Vein endothelial cell (primary cell): ENCODE data around the gene SPINK9. TPM values are rescaled to one million over a fixed set of nuclear protein-coding genes. Genes with fewer than 3 reads are reported as not detected.

Experiments
- small RNA-seq: library from RNA; depleted of rRNA; stranded (forward); fragments of <200 nt; gene quantifications from one replicate; pipeline ENCODE3, GENCODE V24; 2012
- total RNA-seq: library from RNA; depleted of rRNA; stranded (reverse); fragments of >200 nt; gene quantifications from 2 replicates; pipeline ENCODE4 v1.2.3, GENCODE V29; 2012

Gene SPINK9, protein sequence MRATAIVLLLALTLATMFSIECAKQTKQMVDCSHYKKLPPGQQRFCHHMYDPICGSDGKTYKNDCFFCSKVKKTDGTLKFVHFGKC
- total RNA-seq = not detected in 2 replicates

GRCh38 chr5:148335259-148335658 is at the start of gene SPINK9:
TSS of gene SPINK9 (plus strand) at chr5:148335559. CDS start at chr5:148335614, 55 bp downstream.

GRCh38 chr5:148312153-148312552 is 23.2 kb upstream of the SPINK9 start, which contains the start of gene SPINK7:
TSS of gene SPINK7 (plus strand) at chr5:148312423. CDS start at chr5:148312484, 61 bp downstream.

GRCh38 chr5:148383564-148384379 is 48.4 kb downstream of the SPINK9 start, which contains the start of gene FBXO38:
TSS of gene FBXO38 (plus strand) at chr5:148383958. CDS start at chr5:148394777, 10,819 bp downstream.

Small RNA genes within 50 kb of the gene (small RNA-seq; reads per million reads assigned to genes)
- gene RF00017 = not detected

Other genes starting within 250 kb of the SPINK9 start
- not detected in 2 replicates for gene SPINK14, start 167.0 kb upstream of the SPINK9 start, total RNA-seq
- not detected in 2 replicates for gene SPINK6, start 132.5 kb upstream of the SPINK9 start, total RNA-seq
- not detected in 2 replicates for gene MARCOL, start 97.0 kb upstream of the SPINK9 start, total RNA-seq
- not detected in 2 replicates for gene SPINK13, start 66.8 kb upstream of the SPINK9 start, total RNA-seq
- gene SPINK7, start 23.1 kb upstream of the SPINK9 start, total RNA-seq = not detected in 2 replicates
- gene FBXO38, start 48.4 kb downstream of the SPINK9 start, total RNA-seq = 53.9 and 72.4 TPM in 2 replicates